ENCODE data around the gene LAPTM5.

- no peak for TF ChIP-seq EZH2 (IDR thresholded peaks at IDR 0.05; ENCODE audit: borderline replicate concordance, low read length)
- TF ChIP-seq CTCF (conservative IDR thresholded peaks at IDR 0.05 in 1 of 2, IDR thresholded peaks at IDR 0.05 in 1 of 2; ENCODE audit: extremely low read depth in 1 of 2, insufficient read depth in 1 of 2, low read depth in 1 of 2, low read length in 2 of 2): peak; percentile 78 to 97
Observed at GRCh38 chr1:30779294-30780071, 21.9 kb upstream of the LAPTM5 start.
